Panc1 (cell line): Measurements from ENCODE around the gene TSPAN10. TPM values are rescaled to one million over a fixed set of nuclear protein-coding genes. Genes with fewer than 3 reads are reported as not detected.

ENCODE experiments used
- ATAC-seq: fragments of 200-7000 bp; cut with Tn5 transposase; 2 replicates; pipeline ENCODE4 v1.9.1; 2020; ENCODE audit warnings: mild to moderate bottlenecking, moderate library complexity
- BruUV-seq: library from RNA; stranded (reverse); fragments of 400-500 nt; replicated peaks from 2 replicates; lab custom pipeline; 2021; lab: Mats Ljungman, UMichigan
- CTCF ChIA-PET: fragments of 300-600 bp; sonication (Branson Sonifier 250); formaldehyde crosslinking; loops from one replicate; lab custom pipeline; 2022; ENCODE audit warnings: antibody characterized with exemption; lab: Charles Lee
- POLR2A ChIA-PET: fragments of 300-600 bp; sonication (Branson Sonifier 250); formaldehyde crosslinking; loops from one replicate; lab custom pipeline; 2022; ENCODE audit warnings: antibody characterized with exemption; lab: Charles Lee
- DNase-seq: peaks from one replicate; pipeline ENCODE4 v3.0.0-alpha.2; 2010; ENCODE audit warnings: low read depth, low spot score
- H3K27ac ChIP-seq: 2 replicates; pipeline ENCODE4 v1.5.1; 2011; ENCODE audit warnings: mild to moderate bottlenecking, low read length, inconsistent platforms
- H3K27me3 ChIP-seq: fragments of 200-500 bp; sonication (Bioruptor generic); 2 replicates; pipeline ENCODE4 v1.6.0; 2014; ENCODE audit warnings: low read length, inconsistent platforms; ENCODE audit not compliant: control insufficient read depth, insufficient read depth
- H3K36me3 ChIP-seq: fragments of 200-500 bp; sonication (Bioruptor generic); 2 replicates; pipeline ENCODE4 v1.5.1; 2014; ENCODE audit warnings: inconsistent platforms, mild to moderate bottlenecking, low read length, moderate library complexity; ENCODE audit not compliant: control insufficient read depth, insufficient read depth
- H3K4me1 ChIP-seq: 2 replicates; pipeline ENCODE4 v1.5.1; 2011; ENCODE audit warnings: inconsistent platforms, mild to moderate bottlenecking, low read length, moderate library complexity; ENCODE audit not compliant: control insufficient read depth, insufficient read depth
- H3K4me3 ChIP-seq, 2 experiments: 2 replicates each; pipeline ENCODE4 v1.5.1; 2011 to 2012; ENCODE audit warnings: low read depth in 2 of 2, low read length in 2 of 2, mild to moderate bottlenecking in 2 of 2, inconsistent platforms in 1 of 2, moderate library complexity in 1 of 2
- H3K9me3 ChIP-seq: fragments of 200-500 bp; sonication (Bioruptor generic); 2 replicates; pipeline ENCODE4 v1.5.1; 2014; ENCODE audit warnings: low read depth, mild to moderate bottlenecking, inconsistent platforms, low read length, moderate library complexity; ENCODE audit not compliant: control insufficient read depth, insufficient read depth
- CTCF ChIP-seq: fragments of 450-650 bp; IDR thresholded peaks from 2 replicates; pipeline ENCODE4 v1.5.1; 2017; ENCODE audit warnings: mild to moderate bottlenecking
- POLR2AphosphoS5 ChIP-seq: IDR thresholded peaks from 2 replicates; pipeline ENCODE4 v1.6.1; 2012; ENCODE audit warnings: mild to moderate bottlenecking, low read depth, low read length, moderate library complexity
- REST ChIP-seq, 2 experiments: IDR thresholded peaks; 2 replicates each; pipeline ENCODE4 v1.6.1; 2011 to 2012; ENCODE audit warnings: low read depth in 2 of 2, control low read depth in 1 of 2, low read length in 1 of 2, mild to moderate bottlenecking in 1 of 2, moderate library complexity in 1 of 2; ENCODE audit not compliant: insufficient read depth in 1 of 2
- SIN3A ChIP-seq: IDR thresholded peaks from 2 replicates; pipeline ENCODE4 v1.6.1; 2012; ENCODE audit warnings: low read depth, mild to moderate bottlenecking, low read length, moderate library complexity, borderline replicate concordance; ENCODE audit not compliant: insufficient read depth
- TCF7L2 ChIP-seq: IDR thresholded peaks from 2 replicates; pipeline ENCODE4 v1.6.1; 2011; ENCODE audit warnings: mild to moderate bottlenecking, low read depth, low read length, inconsistent platforms
- in situ Hi-C: cut with HindIII; loops from 2 replicates; pipeline ENCODE4 v1.10.0; 2016; ENCODE audit warnings: low sequenced_read_pairs, low pct_unique_long_range_greater_than_20kb
- intact Hi-C: fragments of 100-400 bp; cut with micrococcal nuclease; formaldehyde crosslinking; loops from one replicate; pipeline ENCODE4 v1.10.0; 2022; ENCODE audit not compliant: unreplicated experiment
- total RNA-seq: library from RNA; stranded (reverse); gene quantifications from one replicate; pipeline ENCODE4 v1.2.1, GENCODE V29; 2021; ENCODE audit not compliant: unreplicated experiment

TSPAN10 gene
- total RNA-seq, 1 experiment from 2014 or later: 4.8 TPM

- Histone ChIP-seq H3K4me3 (no peak overlapping the region), H3K4me1 (0 out of 2 replicates have a peak, but pooled peaks cover 3% of the 10 kb centered on the region), H3K27me3 (no peaks in the 10 kb centered on the region), H3K27ac (no peak overlapping the region), H3K36me3 (peaks cover 6% of the 10 kb centered on the region; the same call in 1 of the 2 replicates), H3K9me3 (no peaks in the 10 kb centered on the region)
- no peak for DNase-seq
- BruUV-seq: no TSS peak
- TF ChIP-seq REST (IDR thresholded peaks at IDR 0.05; ENCODE audit: insufficient read depth in 1 of 2, low read depth in 2 of 2, low read length in 1 of 2): no peak
- TF ChIP-seq TCF7L2: no peak
- TF ChIP-seq POLR2AphosphoS5: no peak
- TF ChIP-seq SIN3A: no peak
- no peak for TF ChIP-seq CTCF
- in situ Hi-C loops (no loop called here), intact Hi-C loops (loop anchor here (5.0 kb wide), 1 partner anchor 36 kb away; the partner anchor contains the start of genes CCDC137 and OXLD1)
- ChIA-PET CTCF (no interaction called here), POLR2A (no interaction called here)
- ATAC-seq: no peak
Observed at GRCh38 chr17:81631482-81631881, 5.5 kb upstream of the TSPAN10 start.

- Histone ChIP-seq H3K4me3 (peak overlapping the region; percentile 76 to 82), H3K36me3 (peaks cover 5% of the 10 kb centered on the region; the same call in 1 of the 2 replicates), H3K27me3 (no peaks in the 10 kb centered on the region), H3K27ac (peak overlapping the region; percentile 92), H3K9me3 (no peaks in the 10 kb centered on the region), H3K4me1 (0 out of 2 replicates have a peak, but pooled peaks cover 3% of the 10 kb centered on the region)
- ATAC-seq (no peak), DNase-seq (no peak)
- CTCF ChIA-PET: no interaction called here
- in situ Hi-C loops (no loop called here), intact Hi-C loops (no loop called here)
- POLR2A ChIA-PET: no interaction called here
- TF ChIP-seq SIN3A: no peak
- TF ChIP-seq CTCF: no peak
- TF ChIP-seq TCF7L2: no peak
- no peak for TF ChIP-seq REST (IDR thresholded peaks at IDR 0.05; ENCODE audit: insufficient read depth in 1 of 2, low read depth in 2 of 2, low read length in 1 of 2)
- TF ChIP-seq POLR2AphosphoS5: no peak
- BruUV-seq: TSS peak; percentile 93
Observed at GRCh38 chr17:81635431-81635830, 1.6 kb upstream of the TSPAN10 start.
